HG03460 (cell line): Measurements from ENCODE around the gene BNIP3.
"Not testable (repeated sequence)": the region's sequence is repeated elsewhere in the genome, so short reads cannot be mapped to it uniquely, and the experiment has no call there.

Experiments used
- ATAC-seq: cut with Tn5 transposase; IDR thresholded peaks from one replicate; pipeline ENCODE4 v1.9.1; 2021; ENCODE audit not compliant: unreplicated experiment

Gene BNIP3

GRCh38 chr10:131930586-131931330 lies 51.0 kb downstream of the BNIP3 start:
- ATAC-seq: no peak

GRCh38 chr10:131930150-131930549 lies 51.6 kb downstream of the BNIP3 start:
- no peak for ATAC-seq

DNA sequence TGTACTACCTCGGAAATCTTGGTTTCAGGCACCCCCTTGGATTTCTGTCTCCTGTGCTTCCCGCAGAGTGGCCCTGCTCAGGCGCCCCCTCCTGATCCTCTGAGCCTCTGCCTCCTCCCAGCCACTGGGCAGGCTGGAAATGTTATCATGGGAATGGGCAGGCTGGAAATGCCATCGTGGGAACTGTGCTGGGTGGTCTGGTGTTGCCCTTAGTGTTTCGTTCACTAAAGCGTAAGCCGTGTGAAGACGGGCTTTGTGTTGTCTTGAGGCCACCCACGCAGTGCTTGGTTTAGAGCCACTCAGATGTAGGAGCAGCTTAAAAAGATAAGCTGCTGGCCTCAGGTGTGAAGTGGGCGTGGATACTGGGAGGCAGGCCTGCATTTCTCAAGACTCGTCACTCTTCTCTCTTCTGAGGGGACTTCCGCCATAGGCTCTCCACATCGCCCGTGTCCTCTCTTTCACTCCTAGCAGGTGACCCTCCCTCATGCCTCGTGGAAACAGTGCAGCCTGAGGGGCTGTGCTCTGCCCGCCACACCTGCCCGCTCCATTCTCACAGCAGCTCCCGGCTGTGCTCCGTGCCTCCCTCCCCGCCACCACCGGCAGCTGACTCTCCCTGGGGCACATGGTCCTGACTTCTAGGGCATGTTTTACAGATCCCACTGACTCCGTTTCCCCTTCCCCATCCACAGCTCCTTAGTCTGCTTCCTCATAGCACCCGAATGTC lies 52.4 kb downstream of the BNIP3 start:
- ATAC-seq: no peak

GRCh38 chr10:131928248-131929095 lies 53.3 kb downstream of the BNIP3 start:
- peak; percentile 85 for ATAC-seq

DNA sequence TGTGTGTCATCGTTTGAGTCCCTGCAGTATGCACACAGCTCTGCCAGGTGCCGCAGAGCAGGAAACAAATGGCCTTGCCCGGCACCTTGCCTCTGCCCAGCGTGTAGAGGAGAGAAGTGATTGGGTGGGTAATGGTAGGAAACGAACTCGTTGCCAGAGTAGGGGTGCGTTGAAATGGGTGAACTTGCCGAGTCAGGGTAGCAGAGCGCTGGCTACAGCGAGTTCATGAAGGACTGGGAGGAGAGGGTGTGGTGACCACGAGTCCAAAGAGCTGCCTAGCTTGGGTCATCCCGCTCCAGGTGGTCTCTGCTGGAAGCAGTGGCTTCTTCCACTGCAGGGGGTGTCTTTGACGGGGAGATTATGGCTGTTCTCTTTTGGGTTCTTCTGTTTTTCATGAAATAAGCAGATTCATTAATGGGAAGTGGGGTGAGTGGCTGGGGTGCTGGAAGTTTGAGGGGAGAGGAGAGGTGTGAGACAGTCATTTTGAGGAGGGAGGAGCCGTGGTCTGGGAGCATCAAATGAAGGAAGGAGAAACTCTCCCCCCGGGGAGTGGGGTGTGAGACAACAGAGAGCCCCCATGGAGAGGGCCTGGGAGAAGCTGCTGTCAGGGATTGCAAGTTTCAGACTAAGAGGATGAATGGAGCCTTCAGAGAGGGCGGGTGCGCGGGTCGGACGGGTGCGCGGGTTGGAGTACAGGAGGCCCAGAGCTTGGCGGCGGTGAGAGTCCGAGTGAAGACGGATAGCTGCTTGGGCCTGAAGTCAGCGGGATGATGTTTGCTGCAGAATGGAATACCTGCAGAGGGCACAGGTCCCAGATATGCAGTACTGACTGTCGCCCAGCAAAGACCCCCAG lies 54.8 kb downstream of the BNIP3 start:
- no peak for ATAC-seq

DNA sequence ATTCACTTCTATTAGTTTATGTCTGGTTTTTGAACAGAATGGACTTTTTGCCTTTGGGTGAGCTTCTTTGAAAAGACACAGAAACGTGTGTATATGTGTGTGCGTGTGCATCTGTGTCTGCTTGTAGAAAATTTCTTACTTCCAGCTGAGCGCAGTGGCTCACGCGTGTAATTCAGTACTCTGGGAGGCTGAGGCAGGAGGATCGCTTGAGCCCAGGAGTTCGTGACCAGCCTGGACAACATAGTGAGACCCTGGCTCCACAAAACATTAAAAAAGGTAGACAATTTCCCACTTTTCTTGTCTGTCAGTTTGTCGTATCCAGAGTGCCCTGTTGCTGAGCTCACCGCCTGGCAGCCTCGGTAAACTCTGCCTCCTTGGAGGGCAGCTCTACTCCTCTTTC lies 55.5 kb downstream of the BNIP3 start:
- ATAC-seq: no peak

DNA sequence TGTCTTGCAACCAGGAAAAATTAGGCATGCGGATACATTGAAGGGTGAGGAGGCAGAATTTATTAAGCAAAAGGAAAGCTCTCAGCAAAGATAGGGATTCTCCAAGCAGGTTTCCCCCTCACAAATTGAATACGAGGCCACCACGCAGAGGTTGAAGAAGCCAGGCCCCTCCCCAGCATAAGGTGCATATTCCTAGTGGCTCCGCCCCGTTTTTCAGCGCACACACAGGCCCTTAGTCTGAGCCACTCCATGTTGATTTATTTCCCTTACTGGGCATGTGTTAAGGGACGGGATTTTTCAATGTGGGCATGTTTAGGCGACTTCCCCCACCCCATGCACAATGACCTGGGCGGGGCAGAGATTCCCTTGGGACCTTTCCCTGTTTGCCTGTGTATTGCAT lies 56.0 kb downstream of the BNIP3 start:
- no peak for ATAC-seq

DNA sequence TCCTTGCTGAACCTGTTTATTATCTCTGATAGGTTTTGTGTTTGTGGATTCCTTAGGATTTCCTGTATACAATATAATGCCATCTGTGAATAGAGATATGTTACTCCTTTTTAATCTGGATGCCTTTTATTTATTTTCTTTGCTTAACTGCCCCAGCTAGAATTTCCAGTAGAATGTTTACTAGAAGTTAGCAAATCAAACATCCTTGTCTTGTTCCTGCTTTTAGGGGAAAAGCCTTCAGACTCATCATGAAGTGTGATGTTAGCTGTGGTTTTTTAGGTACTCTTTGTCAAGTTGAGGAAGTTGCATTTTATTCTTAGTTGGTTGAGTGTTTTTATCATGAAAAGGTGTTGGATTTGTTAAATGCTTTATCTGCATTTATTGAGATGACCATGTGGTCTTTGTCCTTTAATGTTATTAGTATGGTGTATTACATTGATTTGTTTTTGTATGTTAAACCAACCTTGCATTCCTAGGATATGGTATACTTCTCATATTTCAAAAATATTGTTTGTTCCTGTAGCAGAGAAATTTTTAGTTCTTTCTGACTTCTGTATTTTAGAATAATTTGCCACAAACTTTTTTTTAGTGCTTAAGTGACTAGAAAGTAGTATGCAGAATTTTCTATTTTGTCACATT lies 56.6 kb downstream of the BNIP3 start:
- ATAC-seq: no peak

DNA sequence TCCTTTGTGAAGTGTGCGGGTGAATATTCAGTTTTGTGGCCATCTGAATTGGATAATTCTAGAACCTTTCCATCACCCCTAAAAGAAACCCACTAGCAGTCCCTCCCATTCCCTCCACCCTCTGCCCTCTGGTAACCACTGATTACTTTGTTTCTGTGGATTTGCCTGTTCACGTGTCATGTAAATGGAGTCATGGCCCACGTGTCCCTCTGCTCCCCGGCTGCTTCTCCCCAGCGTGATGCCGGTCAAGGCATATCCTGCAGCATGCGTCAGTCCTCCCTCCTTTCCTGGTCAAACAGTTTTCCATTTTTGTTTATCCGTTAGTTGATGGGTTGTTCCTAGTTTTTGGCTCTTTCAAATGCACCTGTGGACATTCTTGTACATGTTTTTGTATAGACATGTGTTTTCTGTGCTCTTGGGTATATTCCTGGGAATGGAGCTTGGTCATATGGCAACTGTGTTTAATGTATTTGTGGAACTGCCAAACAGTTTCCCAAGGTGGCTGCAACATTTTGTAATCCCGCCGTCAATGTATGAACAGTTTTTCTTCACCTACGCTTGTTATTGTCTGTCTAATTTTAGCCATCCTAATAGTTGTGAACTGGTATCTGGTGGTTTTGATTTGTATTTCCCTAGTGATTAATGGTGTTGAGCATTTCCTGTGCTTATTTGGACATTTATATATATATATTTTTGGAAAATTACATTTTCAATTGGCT lies 58.5 kb downstream of the BNIP3 start:
- no peak for ATAC-seq

- no peak for ATAC-seq
Observed at GRCh38 chr10:131921184-131921583, 60.5 kb downstream of the BNIP3 start.

GRCh38 chr10:131920693-131921092 lies 61.0 kb downstream of the BNIP3 start:
- ATAC-seq: no peak

GRCh38 chr10:131920151-131920550 lies 61.6 kb downstream of the BNIP3 start:
- no peak for ATAC-seq

DNA sequence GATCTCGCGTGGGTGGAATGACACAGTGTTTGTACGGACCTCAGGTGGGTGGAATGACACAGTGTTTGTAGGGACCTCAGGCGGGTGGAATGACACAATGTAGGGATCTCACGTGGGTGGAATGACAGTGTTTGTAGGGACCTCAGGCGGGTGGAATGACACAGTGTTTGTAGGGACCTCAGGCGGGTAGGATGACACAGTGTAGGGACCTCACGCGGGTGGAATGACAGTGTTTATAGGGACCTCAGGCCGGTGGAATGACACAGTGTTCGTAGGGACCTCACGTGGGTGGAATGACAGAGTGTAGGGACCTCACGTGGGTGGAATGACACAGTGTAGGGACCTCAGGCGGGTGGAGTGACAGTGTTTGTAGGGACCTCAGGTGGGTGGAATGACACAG lies 62.3 kb downstream of the BNIP3 start:
- ATAC-seq: not testable (repeated sequence)
